ENCODE results near the gene ABCC2.

ABCC2 gene

DNA sequence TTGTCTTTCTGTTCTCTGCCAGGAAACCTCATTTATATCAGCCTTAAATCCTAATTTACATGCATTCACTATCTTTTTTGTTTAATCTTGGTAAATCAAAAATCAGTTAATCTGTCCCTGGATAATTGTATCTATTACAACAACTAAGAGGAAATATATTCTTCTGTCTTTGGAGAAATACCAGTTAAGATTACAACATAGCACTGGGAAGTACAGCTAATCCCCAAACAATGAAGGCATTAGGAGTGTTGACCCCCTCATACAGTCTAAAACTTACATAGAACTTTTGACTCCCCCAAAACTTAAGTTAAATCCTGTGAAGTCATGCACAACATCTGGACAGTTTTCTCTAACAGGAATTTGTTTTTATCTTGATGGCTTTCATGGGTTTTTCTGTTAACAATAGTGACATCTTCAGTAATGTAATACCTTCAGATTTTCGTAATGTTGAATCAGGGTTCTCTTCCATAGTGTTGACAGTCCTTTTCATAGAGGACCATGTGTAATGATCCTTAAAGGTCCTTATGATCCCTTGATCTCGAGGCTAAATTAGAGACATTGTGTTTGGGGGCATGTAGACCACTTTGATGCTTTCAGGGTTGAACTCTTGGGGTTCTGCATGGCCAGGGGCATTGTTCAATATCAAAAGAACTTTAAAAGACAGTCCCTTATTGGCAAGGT, 24.1 kb upstream of the ABCC2 start:
- no peaks in the 10 kb centered on the region for H3K4me1 ChIP-seq (ENCODE audit: insufficient read depth, low read length)
- peaks cover 53% of the 10 kb centered on the region for H3K36me3 ChIP-seq (ENCODE audit: insufficient read depth, low read length)
- no peaks in the 10 kb centered on the region for H3K9me3 ChIP-seq (ENCODE audit: low read length)
- no peaks in the 10 kb centered on the region for H3K27me3 ChIP-seq (ENCODE audit: insufficient read depth, low read length)
- H3K4me3 ChIP-seq (ENCODE audit: low read length): no peak overlapping the region
- H2AFZ ChIP-seq (ENCODE audit: low read depth, low read length): no peak overlapping the region

DNA sequence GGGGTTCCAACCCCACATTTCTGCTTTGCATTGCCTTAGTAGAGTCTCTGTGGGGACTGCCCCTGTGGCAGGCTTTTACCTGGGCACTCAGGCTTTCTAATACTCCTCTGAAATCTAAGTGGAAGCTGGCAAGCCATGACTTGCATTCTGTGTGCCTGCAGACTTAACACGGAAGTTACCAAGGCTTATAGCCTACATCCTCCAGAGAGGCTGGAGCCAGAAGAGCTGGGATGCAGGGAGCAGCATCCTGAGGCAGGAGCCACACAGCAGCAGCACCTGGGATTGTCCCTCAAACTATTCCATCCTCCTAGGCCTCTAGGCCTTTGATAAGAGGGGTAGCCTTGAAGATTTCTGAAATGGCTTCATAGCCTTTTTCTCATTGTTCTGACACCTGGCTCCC, 22.1 kb upstream of the ABCC2 start:
- Histone ChIP-seq H3K27me3 (ENCODE audit: insufficient read depth, low read length) (no peaks in the 10 kb centered on the region), H3K9me3 (ENCODE audit: low read length) (no peaks in the 10 kb centered on the region), H2AFZ (ENCODE audit: low read depth, low read length) (no peak overlapping the region), H3K36me3 (ENCODE audit: insufficient read depth, low read length) (peaks cover 35% of the 10 kb centered on the region), H3K4me3 (ENCODE audit: low read length) (no peak overlapping the region), H3K4me1 (ENCODE audit: insufficient read depth, low read length) (no peaks in the 10 kb centered on the region)

DNA sequence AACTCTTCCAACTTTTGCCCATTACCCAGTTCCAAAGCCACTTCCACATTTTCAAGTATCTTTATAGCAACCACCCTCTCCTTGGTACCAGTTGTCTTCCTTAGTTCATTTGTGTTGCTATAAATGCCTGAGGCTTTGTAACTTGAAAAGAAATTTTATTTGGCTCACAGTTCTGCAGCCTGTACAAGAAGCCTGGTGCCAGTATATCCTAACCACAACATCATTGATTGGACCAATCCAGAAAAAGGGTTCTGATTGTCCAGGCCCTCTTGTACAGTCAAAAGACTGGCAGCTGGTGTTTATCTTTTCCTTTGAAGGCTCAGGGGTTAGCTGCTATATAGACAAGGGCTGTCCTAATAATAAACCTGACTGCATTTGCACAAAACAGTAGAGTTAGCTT, 21.1 kb upstream of the ABCC2 start:
- no peaks in the 10 kb centered on the region for H3K9me3 ChIP-seq (ENCODE audit: low read length)
- H3K27me3 ChIP-seq (ENCODE audit: insufficient read depth, low read length): no peaks in the 10 kb centered on the region
- H3K36me3 ChIP-seq (ENCODE audit: insufficient read depth, low read length): peaks cover 26% of the 10 kb centered on the region
- H3K4me1 ChIP-seq (ENCODE audit: insufficient read depth, low read length): no peaks in the 10 kb centered on the region
- H3K4me3 ChIP-seq (ENCODE audit: low read length): no peak overlapping the region
- H2AFZ ChIP-seq (ENCODE audit: low read depth, low read length): no peak overlapping the region

DNA sequence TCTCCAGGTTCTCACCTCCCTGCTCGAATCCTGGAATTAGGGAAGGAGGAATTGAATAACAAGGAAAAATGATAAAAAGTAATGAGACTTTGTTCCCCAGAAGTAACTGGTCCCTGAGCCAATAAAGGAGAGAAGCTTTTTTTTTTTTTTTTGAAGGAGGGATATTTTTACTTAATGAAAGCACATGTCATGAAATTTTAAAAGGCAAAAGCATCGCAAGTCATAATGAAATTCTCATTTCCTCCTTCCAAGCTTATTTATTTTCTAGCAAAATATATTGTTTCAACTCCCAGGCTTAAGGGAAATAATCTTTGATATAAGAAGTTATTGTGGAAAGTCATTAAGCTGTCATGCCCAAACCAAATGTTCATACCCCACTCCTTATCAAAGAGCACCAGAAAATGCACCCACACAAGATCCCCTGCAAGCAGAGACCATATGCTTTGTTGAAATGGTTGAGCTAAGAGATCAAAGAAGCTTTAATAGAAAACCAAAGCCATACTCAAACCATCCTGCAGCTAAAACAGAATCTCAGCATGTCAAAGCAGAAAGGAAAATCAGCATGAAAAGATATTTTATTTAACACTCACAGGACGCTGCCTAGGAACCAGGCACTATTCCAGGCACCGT, 16.7 kb upstream of the ABCC2 start:
- no peaks in the 10 kb centered on the region for H3K36me3 ChIP-seq (ENCODE audit: insufficient read depth, low read length)
- no peaks in the 10 kb centered on the region for H3K9me3 ChIP-seq (ENCODE audit: low read length)
- H3K4me3 ChIP-seq (ENCODE audit: low read length): no peak overlapping the region

DNA sequence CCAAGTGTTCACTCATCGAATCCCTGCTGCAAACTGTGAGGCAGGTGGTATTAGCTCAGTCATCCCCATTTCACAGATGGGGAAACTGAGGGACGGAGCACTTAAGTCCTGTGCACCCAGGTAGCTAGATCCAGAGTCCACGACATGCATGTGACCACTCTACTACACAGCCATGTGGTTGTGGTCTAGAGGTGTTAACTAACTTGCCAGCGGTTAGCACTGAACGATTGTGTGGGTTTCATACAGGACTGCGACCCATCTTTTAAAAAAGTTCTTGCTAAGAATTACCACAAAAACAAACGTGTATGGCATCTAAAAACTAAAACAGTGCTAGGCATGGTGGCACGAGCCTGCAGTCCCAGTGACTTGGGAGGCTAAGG, 16.1 kb upstream of the ABCC2 start:
- Histone ChIP-seq H3K36me3 (ENCODE audit: insufficient read depth, low read length) (no peaks in the 10 kb centered on the region), H3K4me1 (ENCODE audit: insufficient read depth, low read length) (no peaks in the 10 kb centered on the region), H3K27me3 (ENCODE audit: insufficient read depth, low read length) (no peaks in the 10 kb centered on the region), H3K4me3 (ENCODE audit: low read length) (no peak overlapping the region), H3K9me3 (ENCODE audit: low read length) (no peaks in the 10 kb centered on the region), H2AFZ (ENCODE audit: low read depth, low read length) (no peak overlapping the region)

More for the DNA sequence above, 16.7 kb upstream of the ABCC2 start:
- Histone ChIP-seq H3K4me1 (ENCODE audit: insufficient read depth, low read length) (no peaks in the 10 kb centered on the region), H3K27me3 (ENCODE audit: insufficient read depth, low read length) (no peaks in the 10 kb centered on the region), H2AFZ (ENCODE audit: low read depth, low read length) (no peak overlapping the region)

DNA sequence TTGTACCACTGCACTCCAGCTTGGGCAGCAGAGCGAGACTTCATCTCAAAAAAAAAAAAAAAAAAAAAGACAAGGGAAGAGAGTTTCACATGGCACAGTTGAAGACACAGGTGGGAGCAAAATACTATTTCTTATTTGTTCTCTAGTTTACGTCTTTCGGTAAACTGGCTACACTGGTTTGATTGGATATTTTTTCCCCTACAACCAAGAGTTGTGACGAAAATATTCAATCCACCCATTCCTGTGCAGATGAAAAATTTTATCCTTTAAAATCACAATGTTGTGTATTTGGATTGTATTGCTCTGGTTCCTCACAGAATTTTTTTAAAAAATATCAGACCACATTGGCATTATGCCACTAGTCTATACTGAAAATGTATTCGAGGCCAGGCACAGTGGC, 14.5 kb upstream of the ABCC2 start:
- Histone ChIP-seq H3K36me3 (ENCODE audit: insufficient read depth, low read length) (no peaks in the 10 kb centered on the region), H3K4me3 (ENCODE audit: low read length) (no peak overlapping the region)

DNA sequence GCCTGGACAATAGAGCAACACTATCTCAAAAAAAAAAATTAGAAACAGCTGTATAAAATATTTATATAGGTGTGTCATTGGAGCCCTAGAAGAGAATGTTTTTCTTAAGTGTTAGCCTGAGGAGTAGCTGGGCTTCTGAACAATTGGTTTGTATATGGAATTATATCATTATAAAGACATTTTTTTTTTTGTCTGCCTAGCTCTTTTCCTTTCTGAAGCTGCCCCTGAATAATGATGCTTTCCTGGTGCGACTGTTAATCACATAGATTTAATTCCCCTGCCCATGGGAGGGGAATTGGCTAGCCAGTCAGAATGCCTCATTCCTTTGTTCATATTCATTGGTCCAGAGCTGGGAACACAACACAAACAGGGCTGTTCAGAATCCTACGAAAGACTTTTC, 13.9 kb upstream of the ABCC2 start:
- Histone ChIP-seq H3K4me1 (ENCODE audit: insufficient read depth, low read length) (no peaks in the 10 kb centered on the region), H3K9me3 (ENCODE audit: low read length) (no peaks in the 10 kb centered on the region), H2AFZ (ENCODE audit: low read depth, low read length) (no peak overlapping the region), H3K4me3 (ENCODE audit: low read length) (no peak overlapping the region), H3K36me3 (ENCODE audit: insufficient read depth, low read length) (no peaks in the 10 kb centered on the region), H3K27me3 (ENCODE audit: insufficient read depth, low read length) (no peaks in the 10 kb centered on the region)

More for the DNA sequence above, 14.5 kb upstream of the ABCC2 start:
- H3K4me1 ChIP-seq (ENCODE audit: insufficient read depth, low read length): no peaks in the 10 kb centered on the region
- no peaks in the 10 kb centered on the region for H3K27me3 ChIP-seq (ENCODE audit: insufficient read depth, low read length)
- H2AFZ ChIP-seq (ENCODE audit: low read depth, low read length): no peak overlapping the region
- H3K9me3 ChIP-seq (ENCODE audit: low read length): no peaks in the 10 kb centered on the region

DNA sequence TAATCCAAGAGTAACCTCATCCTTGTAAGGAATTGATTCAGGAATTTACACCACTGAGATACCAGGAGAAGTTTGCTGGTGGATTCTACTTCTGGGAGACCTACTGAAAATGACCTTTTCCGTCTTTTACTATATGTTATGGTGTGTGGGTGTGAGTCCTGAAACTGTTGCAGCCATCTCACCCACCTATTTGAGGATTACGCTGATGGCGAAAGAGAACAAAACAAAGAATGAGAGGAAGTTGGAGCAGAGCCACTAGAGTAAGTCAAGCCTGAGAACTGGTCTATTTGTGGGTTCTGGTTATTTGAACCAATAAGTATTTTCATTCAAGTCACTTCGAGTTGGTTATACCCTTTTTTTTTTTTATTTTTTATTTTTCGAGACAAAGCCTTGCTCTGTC, 12.7 kb upstream of the ABCC2 start:
- no peaks in the 10 kb centered on the region for H3K27me3 ChIP-seq (ENCODE audit: insufficient read depth, low read length)

DNA sequence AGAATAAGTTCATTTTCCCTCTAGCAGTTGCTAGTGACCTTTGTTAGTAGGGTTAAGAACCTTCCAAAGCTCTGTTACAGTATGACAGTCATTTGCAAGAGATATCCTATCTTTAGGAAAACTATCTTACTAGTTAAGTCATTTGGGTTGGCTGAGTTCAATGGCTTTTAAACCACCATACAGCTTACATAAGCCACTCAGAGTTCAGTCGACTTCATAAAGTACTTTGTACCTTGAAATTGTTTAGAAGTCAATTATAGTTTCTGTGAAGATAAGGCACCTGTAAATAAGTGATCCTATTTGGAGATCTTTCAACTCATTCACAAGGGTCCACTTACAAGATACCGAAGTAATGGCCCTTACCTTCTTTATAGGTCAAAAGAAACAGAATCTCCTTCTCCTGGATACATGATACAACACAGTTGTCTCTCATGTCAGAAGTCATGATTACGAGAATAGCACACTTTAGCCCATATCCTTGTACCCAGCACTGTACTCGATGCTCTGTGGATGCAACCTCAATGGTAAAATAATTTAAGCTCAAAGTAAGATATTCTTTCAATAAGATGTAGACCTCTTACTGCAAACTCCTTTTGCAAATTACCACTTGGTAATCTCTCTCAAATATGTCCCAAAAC, 11.9 kb upstream of the ABCC2 start:
- no peaks in the 10 kb centered on the region for H3K4me1 ChIP-seq (ENCODE audit: insufficient read depth, low read length)
- no peaks in the 10 kb centered on the region for H3K27me3 ChIP-seq (ENCODE audit: insufficient read depth, low read length)
- no peaks in the 10 kb centered on the region for H3K36me3 ChIP-seq (ENCODE audit: insufficient read depth, low read length)
- no peak overlapping the region for H2AFZ ChIP-seq (ENCODE audit: low read depth, low read length)
- no peaks in the 10 kb centered on the region for H3K9me3 ChIP-seq (ENCODE audit: low read length)
- H3K4me3 ChIP-seq (ENCODE audit: low read length): no peak overlapping the region

More for the DNA sequence above, 12.7 kb upstream of the ABCC2 start:
- no peak overlapping the region for H3K4me3 ChIP-seq (ENCODE audit: low read length)
- H3K36me3 ChIP-seq (ENCODE audit: insufficient read depth, low read length): no peaks in the 10 kb centered on the region
- H2AFZ ChIP-seq (ENCODE audit: low read depth, low read length): no peak overlapping the region
- no peaks in the 10 kb centered on the region for H3K4me1 ChIP-seq (ENCODE audit: insufficient read depth, low read length)
- no peaks in the 10 kb centered on the region for H3K9me3 ChIP-seq (ENCODE audit: low read length)

DNA sequence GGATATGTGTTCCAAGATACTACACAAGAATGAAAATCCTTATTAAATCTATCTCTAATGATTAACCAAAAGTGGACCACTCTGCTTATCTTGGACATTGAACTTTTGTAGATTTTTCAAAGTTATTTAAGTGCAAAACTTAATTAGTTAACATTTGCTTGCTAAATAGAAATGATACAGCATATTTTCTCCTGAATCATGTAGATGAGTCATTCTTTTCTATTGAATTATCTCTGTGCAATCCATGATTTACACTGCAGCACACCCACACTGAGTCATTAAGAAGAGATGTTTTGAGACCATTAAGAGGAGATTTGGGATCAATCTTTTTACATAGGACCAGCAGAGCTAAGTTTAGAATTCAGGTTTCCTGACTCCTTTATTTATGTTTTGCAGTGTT, 6.6 kb upstream of the ABCC2 start:
- Histone ChIP-seq H3K36me3 (ENCODE audit: insufficient read depth, low read length) (no peaks in the 10 kb centered on the region), H3K4me1 (ENCODE audit: insufficient read depth, low read length) (peaks cover 8% of the 10 kb centered on the region), H3K4me3 (ENCODE audit: low read length) (no peak overlapping the region), H2AFZ (ENCODE audit: low read depth, low read length) (no peak overlapping the region), H3K9me3 (ENCODE audit: low read length) (peaks cover 2% of the 10 kb centered on the region), H3K27me3 (ENCODE audit: insufficient read depth, low read length) (no peaks in the 10 kb centered on the region)

DNA sequence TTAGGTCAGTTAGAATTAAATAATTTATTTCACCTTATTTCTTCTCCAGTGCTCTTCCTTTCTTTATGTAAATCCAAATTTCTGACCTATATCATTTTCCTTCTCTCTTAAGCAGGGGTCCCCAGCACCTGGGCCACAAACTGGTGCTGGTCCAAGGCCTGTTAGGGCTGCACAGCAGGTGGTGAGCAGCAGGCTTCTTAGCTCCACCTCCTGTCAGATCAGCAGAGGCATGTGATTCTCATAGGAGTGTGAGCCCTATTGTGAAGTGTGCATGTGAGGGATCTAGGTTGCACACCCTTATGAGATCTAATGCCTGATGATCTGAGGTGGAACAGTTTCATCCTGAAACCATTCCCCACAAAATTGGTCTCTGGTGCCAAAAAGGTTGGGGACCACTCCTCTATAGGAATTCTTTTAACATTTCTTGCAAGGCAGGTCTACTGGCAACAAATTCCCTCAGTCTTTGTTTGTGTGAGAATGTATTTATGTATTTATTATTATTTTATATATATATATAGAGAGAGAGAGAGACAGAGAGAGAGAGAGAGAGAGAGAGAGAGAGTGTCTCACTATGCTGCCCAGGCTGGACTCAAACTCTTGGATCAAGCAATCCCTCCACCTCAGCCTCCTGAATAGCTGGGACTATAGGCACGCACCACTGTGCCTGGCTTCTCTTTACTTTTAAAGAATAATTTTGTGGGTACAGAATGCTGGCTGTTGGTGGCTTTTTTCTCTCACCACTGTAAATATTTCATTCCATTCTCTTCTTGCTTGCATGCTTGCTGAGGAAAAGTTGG, 4.3 kb upstream of the ABCC2 start:
- Histone ChIP-seq H3K27me3 (ENCODE audit: insufficient read depth, low read length) (no peaks in the 10 kb centered on the region), H3K9me3 (ENCODE audit: low read length) (peaks cover 2% of the 10 kb centered on the region), H3K4me1 (ENCODE audit: insufficient read depth, low read length) (peaks cover 8% of the 10 kb centered on the region), H3K4me3 (ENCODE audit: low read length) (no peak overlapping the region), H2AFZ (ENCODE audit: low read depth, low read length) (no peak overlapping the region), H3K36me3 (ENCODE audit: insufficient read depth, low read length) (no peaks in the 10 kb centered on the region)

DNA sequence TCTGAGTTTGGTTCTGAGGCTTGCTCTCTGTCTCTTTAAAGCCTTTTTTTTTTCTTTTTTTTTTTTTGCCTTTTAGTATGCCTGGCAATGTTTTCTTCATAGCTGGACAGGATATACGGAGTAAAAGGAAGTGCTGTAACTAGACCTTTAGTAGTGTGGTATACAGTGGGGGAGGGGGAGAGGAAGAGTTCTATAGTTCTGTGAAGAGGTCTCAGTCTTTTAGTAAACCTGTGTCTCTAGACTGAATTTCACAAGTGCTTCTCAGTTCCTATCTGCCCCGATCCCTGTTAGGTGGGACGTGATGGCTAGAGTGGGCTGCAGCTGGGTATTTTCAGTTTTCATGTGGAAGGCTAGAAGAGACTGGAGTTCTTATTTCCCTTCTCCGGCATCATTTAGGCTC, 3.1 kb upstream of the ABCC2 start:
- Histone ChIP-seq H2AFZ (ENCODE audit: low read depth, low read length) (peak overlapping the region; percentile 87), H3K36me3 (ENCODE audit: insufficient read depth, low read length) (no peaks in the 10 kb centered on the region), H3K9me3 (ENCODE audit: low read length) (peaks cover 2% of the 10 kb centered on the region), H3K27me3 (ENCODE audit: insufficient read depth, low read length) (no peaks in the 10 kb centered on the region), H3K4me3 (ENCODE audit: low read length) (no peak overlapping the region), H3K4me1 (ENCODE audit: insufficient read depth, low read length) (peaks cover 8% of the 10 kb centered on the region)
